Common myeloid progenitor, CD34-positive (primary cell): ENCODE results near the gene CACNG4.

Experiments used
- CTCF ChIA-PET: fragments of 350-600 bp; sonication (Branson Sonifier 250); formaldehyde crosslinking; loops from one replicate; lab custom pipeline; 2021; ENCODE audit warnings: antibody characterized with exemption; lab: Charles Lee
- POLR2A ChIA-PET: fragments of 350-600 bp; sonication (Branson Sonifier 250); formaldehyde crosslinking; loops from one replicate; lab custom pipeline; 2021; ENCODE audit warnings: antibody characterized with exemption; lab: Charles Lee
- DNase-seq, 3 donors: peaks; one replicate each; pipeline versions ENCODE4 v3.0.0 to v3.0.0-alpha.2; 2013
- H3K27ac ChIP-seq, 2 experiments: 1 replicate in 1 of 2; 2 replicates in 1 of 2; pipeline ENCODE4 v1.7.0; 2013; ENCODE audit warnings: inconsistent platforms in 2 of 2, low read length in 2 of 2, mild to moderate bottlenecking in 2 of 2, low read depth in 1 of 2, moderate library complexity in 1 of 2; ENCODE audit not compliant: severe bottlenecking in 2 of 2, insufficient read depth in 1 of 2, poor library complexity in 1 of 2
- H3K27me3 ChIP-seq, 5 experiments: replicated peaks in 2 of 5; 1 replicate in 3 of 5; 2 replicates in 2 of 5; pipeline versions ENCODE4 v1.6.1 to v1.7.0; 2013; ENCODE audit warnings: low read length in 4 of 5, mild to moderate bottlenecking in 2 of 5, moderate library complexity in 2 of 5, inconsistent platforms in 1 of 5; ENCODE audit not compliant: insufficient read depth in 5 of 5, control insufficient read depth in 4 of 5
- H3K36me3 ChIP-seq, 4 experiments: 1 replicate in 2 of 4; 2 replicates in 2 of 4; pipeline versions ENCODE4 v1.6.1 to v1.7.0; 2013; ENCODE audit warnings: low read length in 3 of 4, control low read depth in 1 of 4, mild to moderate bottlenecking in 1 of 4; ENCODE audit not compliant: control insufficient read depth in 4 of 4, insufficient read depth in 4 of 4
- H3K4me1 ChIP-seq, 4 experiments: 1 replicate in 3 of 4; 2 replicates in 1 of 4; pipeline versions ENCODE4 v1.6.1 to v1.7.1; 2013; ENCODE audit warnings: low read length in 3 of 4, mild to moderate bottlenecking in 3 of 4, control low read depth in 1 of 4, inconsistent platforms in 1 of 4, moderate library complexity in 1 of 4; ENCODE audit not compliant: control insufficient read depth in 4 of 4, insufficient read depth in 4 of 4; ENCODE audit errors: control extremely low read depth in 1 of 4
- H3K4me3 ChIP-seq, 7 experiments: 1 replicate in 4 of 7; 2 replicates in 3 of 7; pipeline versions ENCODE4 v1.5.1 to v1.7.0; 2013; ENCODE audit warnings: mild to moderate bottlenecking in 7 of 7, low read length in 6 of 7, moderate library complexity in 6 of 7, inconsistent platforms in 2 of 7, low read depth in 2 of 7, control low read depth in 1 of 7; ENCODE audit not compliant: insufficient read depth in 4 of 7, control insufficient read depth in 1 of 7; ENCODE audit errors: extremely low read depth in 1 of 7
- H3K9me3 ChIP-seq, 5 experiments: 1 replicate in 4 of 5; 2 replicates in 1 of 5; pipeline versions ENCODE4 v1.6.1 to v1.7.1; 2013; ENCODE audit warnings: low read length in 4 of 5, mild to moderate bottlenecking in 2 of 5, inconsistent platforms in 1 of 5, low read depth in 1 of 5, moderate library complexity in 1 of 5; ENCODE audit not compliant: control insufficient read depth in 4 of 5, insufficient read depth in 2 of 5; ENCODE audit errors: control extremely low read depth in 1 of 5
- WGBS: methylation state at CpG from one replicate; pipeline ENCODE4 v1.1.5; 2013; ENCODE audit not compliant: insufficient coverage; 5-methylcytosine and 5-hydroxymethylcytosine counted together

Gene CACNG4

DNA sequence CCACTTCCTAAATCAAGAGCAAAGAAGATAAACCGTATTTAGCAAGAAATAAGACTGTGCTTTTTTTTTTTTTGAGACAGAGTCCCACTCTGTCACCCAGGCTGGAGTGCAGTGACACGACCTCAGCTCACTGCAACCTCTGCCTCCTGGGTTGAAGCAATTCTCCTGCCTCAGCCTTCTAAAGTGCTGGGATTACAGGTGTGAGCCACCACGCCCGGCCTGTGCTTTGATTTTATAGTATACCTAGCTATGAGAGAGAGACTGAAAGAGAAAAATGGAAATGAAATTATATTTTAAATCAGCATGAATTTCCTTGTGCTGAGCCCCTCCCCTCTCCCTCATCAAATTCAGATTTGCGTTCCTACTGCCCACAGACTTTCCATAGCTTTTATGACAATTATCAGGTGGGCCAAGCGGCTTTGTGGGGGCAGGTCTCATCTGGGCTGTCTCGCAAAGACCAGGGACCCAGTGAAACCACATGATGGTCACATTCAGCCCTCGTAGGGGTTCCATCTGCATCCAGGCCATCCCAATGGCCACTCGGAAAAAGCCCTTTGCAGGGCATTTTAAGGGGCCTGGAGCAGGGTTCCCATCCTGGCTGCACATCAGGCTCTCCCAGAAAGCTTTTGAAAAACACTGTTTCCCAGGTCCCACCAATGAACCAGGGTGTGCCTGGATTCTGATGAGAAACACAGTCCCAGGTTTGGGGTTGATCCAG lies 88.4 kb downstream of the CACNG4 start:
- H3K4me3 ChIP-seq: no peak overlapping the region
- H3K27me3 ChIP-seq: no peaks in the 10 kb centered on the region
- H3K27ac ChIP-seq: no peak overlapping the region
- H3K4me1 ChIP-seq: no peaks in the 10 kb centered on the region
- H3K36me3 ChIP-seq: no peaks in the 10 kb centered on the region
- ChIA-PET CTCF (no interaction called here), POLR2A (no interaction called here)
- WGBS: 94% methylated on average over 3 of the region's 9 CpGs
- DNase-seq: no peak
- peaks cover 0 to 23% (median 4%) of the 10 kb centered on the region in 5 experiments for H3K9me3 ChIP-seq

DNA sequence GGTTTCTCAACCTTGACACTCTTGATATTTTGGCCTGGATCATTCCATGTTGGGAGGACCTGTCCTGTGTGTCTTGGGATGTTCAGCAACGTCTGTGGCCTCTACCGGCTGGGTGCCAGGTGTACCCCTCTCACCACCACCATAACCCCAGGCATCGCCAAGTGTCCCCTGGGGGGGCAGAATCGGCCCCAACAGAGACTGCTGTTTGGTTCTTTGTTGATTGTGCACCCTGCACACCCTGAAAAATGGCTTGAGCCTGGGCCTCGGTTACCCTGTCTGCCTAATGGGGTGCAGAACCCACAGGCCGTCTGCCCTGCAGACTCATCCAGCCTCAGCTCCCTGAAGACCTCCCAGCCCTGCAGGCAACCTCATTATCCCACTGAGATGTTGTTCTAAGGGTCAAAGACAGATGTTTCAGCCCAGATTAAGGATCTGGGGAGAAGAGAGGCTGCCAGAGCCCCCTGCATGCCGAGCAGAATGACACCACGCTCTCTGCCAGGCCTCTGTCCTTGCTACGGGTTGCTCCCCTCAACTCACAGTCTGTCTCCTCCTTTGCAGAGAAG lies 89.0 kb downstream of the CACNG4 start:
- no peaks in the 10 kb centered on the region for H3K27me3 ChIP-seq
- peaks cover 0 to 16% (median 3%) of the 10 kb centered on the region in 5 experiments for H3K9me3 ChIP-seq
- ChIA-PET POLR2A (no interaction called here), CTCF (no interaction called here)
- no peaks in the 10 kb centered on the region for H3K36me3 ChIP-seq
- WGBS: 100% methylated on average over 6 of the region's 9 CpGs
- no peak overlapping the region for H3K27ac ChIP-seq
- no peak for DNase-seq
- H3K4me3 ChIP-seq: no peak overlapping the region
- H3K4me1 ChIP-seq: no peaks in the 10 kb centered on the region

DNA sequence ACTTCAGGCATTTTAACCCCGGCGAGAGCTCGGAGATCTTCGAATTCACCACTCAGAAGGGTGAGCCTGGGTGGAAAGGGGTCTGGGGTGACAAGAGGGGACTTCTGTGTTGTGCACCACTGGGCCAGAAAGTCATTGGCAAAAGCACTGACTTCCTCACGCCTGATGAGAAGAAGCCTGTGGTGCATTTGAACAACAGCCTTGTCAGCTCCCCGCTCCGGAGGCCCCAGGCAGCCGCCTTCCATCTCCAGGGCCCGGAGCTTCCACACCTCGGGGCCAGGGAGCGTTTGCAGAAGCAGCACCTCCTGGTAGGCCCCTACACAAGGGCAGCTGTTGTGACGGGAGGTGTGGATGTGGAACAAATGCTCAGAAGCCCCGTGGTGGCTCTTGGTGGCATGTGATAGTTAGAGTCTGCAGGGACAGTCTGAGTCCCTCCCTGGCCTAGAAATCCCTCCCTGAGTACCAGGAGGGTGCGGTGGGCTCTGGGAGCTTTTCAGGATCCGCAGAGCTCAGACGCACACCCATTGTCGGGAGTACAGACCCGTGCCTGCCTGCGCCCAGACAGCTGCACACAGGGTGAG lies 89.6 kb downstream of the CACNG4 start:
- CTCF ChIA-PET: no interaction called here
- no peaks in the 10 kb centered on the region for H3K4me1 ChIP-seq
- POLR2A ChIA-PET: no interaction called here
- H3K27ac ChIP-seq: no peak overlapping the region
- H3K27me3 ChIP-seq: no peaks in the 10 kb centered on the region
- WGBS: 88% methylated on average over 13 of the region's 19 CpGs
- H3K9me3 ChIP-seq: peaks cover 0 to 10% (median 1%) of the 10 kb centered on the region in 5 experiments
- no peak overlapping the region for H3K4me3 ChIP-seq
- H3K36me3 ChIP-seq: no peaks in the 10 kb centered on the region
- no peak for DNase-seq

DNA sequence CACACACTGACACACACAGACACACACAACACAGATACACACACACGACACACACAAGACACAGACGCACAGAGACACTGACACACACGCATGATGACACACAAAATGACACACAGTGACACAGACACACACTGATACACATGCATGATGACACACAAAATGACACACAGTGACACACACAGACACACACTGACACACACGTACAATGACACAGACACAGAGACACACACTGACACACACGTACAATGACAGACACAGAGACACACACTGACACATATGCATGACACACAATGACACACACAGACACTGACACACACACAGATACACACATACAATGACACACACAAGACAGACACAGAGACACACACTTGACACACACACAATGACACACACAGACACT lies 90.1 kb downstream of the CACNG4 start:
- 93% methylated on average over 4 of the region's 5 CpGs for WGBS
- Histone ChIP-seq H3K36me3 (no peaks in the 10 kb centered on the region), H3K27ac (no peak overlapping the region), H3K27me3 (no peaks in the 10 kb centered on the region), H3K4me3 (no peak overlapping the region), H3K9me3 (peaks cover 0 to 5% (median under 1%) of the 10 kb centered on the region in 5 experiments), H3K4me1 (no peaks in the 10 kb centered on the region)
- ChIA-PET POLR2A (no interaction called here), CTCF (no interaction called here)
- DNase-seq: no peak

DNA sequence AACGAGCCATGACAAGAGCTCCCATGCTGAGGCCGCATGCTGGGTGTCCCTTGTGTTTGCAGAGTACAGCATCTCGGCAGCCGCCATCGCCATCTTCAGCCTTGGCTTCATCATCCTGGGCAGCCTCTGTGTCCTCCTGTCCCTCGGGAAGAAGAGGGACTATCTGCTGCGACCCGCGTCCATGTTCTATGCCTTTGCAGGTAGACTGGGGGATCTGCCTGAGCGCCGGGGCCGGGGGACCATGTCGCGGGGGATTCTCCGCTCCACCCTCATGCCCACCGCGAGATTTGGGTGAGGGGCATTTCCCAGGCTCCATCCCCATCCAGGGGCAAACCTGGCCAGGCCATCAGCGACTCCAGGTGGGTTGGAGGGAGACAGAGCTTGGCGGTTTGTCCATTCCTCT lies 90.5 kb downstream of the CACNG4 start:
- Histone ChIP-seq H3K4me1 (no peaks in the 10 kb centered on the region), H3K36me3 (no peaks in the 10 kb centered on the region), H3K9me3 (peaks cover 0 to 1% (median 0%) of the 10 kb centered on the region in 5 experiments), H3K27ac (no peak overlapping the region), H3K4me3 (no peak overlapping the region), H3K27me3 (no peaks in the 10 kb centered on the region)
- ChIA-PET CTCF (no interaction called here), POLR2A (no interaction called here)
- WGBS: 98% methylated on average over 13 of the region's 19 CpGs
- no peak for DNase-seq

DNA sequence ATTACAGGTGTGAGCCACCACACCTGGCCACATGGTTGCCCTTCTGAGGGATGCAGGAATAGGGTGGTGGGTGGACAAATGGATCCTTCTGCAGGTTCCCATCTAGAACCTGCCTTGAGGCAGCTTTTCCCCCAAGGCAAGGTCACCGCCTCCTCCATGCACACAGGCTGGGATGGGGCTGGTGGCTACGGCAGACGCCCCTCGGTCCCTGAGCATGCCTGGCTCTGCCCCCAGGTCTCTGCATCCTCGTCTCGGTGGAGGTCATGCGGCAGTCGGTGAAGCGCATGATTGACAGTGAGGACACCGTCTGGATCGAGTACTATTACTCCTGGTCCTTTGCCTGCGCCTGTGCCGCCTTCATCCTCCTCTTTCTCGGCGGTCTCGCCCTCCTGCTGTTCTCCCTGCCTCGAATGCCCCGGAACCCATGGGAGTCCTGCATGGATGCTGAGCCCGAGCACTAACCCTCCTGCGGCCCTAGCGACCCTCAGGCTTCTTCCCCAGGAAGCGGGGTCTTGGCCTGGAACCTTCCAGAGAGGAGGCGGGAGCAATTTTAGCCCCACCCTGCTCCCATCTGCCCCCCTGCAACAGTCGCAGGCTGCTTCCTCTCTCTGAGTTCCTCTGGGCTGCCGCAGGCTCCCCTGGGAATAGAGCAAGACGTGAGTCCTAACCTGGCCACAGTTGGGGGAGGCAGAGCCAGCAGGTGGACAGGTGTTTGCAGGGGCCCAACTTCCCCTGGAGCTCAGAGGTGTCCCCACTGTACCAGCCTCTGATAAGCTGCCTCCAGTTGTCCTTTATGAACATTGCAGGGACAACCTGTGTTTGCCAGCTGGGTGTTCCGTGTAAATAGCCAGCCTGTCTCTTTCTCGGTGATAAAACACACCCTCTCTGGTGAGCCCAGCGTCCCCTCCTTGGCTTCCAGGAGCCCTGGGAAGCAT lies 91.6 kb downstream of the CACNG4 start:
- Histone ChIP-seq H3K9me3 (no peaks in the 10 kb centered on the region), H3K27me3 (no peaks in the 10 kb centered on the region), H3K4me1 (no peaks in the 10 kb centered on the region), H3K27ac (no peak overlapping the region), H3K4me3 (no peak overlapping the region), H3K36me3 (no peaks in the 10 kb centered on the region)
- ChIA-PET POLR2A (no interaction called here), CTCF (no interaction called here)
- WGBS: 87% methylated on average over 29 of the region's 29 CpGs
- DNase-seq: no peak
